HG03095 (cell line): ENCODE measurements around the gene AMH.

Experiments used
- ATAC-seq: cut with Tn5 transposase; IDR thresholded peaks from one replicate; pipeline ENCODE4 v1.9.1; 2021; ENCODE audit warnings: moderate library complexity; ENCODE audit not compliant: unreplicated experiment

AMH gene

DNA sequence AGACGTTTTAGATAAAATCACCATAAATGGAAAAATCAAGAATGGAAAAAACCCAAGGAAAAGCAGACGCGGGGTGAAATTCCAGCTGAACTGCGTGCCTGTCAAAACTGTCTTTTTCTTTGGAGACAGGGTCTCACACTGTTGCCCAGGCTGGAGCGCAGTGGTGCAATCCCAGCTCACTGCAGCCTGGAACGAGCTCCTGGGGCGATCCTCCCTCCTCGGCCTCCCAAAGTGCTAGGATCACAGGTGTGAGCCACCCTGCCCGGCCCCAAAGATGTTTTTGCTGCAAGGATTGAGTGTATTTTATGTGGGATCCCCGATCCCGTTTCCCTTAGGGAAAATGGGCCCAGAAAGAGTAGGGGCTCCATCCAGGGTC lies 33.7 kb downstream of the AMH start:
- ATAC-seq, result no peak

DNA sequence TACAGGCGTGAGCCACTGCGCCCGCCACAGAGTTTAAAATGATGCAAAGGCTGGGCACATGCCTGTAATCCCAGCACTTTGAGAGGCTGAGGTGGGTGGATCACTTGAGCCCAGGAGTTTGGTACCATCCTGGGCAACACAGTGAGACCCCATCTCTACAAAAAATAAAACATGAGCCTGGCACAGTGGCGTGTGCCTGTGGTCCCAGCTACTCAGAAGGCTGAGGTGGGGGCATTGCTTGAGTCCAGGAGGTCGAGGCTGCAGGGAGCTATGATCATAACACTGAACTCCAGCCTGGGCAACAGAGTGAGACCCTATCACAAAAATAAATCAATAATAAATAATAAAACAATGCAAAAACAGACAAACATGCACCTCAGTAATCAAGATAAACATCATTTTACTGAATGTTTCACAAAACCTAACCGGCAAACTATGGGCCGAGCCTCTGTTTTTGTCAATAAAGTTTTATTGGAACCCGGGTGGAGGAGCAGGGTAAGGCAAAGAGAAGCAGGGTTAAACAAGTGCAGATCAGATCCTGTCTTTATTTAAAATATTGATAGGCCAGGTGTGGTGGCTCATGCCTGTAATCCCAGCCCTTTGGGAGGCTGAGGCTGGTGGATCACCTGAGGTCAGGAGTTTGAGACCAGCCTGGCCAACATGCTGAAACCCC lies 34.8 kb downstream of the AMH start:
- no peak for ATAC-seq

DNA sequence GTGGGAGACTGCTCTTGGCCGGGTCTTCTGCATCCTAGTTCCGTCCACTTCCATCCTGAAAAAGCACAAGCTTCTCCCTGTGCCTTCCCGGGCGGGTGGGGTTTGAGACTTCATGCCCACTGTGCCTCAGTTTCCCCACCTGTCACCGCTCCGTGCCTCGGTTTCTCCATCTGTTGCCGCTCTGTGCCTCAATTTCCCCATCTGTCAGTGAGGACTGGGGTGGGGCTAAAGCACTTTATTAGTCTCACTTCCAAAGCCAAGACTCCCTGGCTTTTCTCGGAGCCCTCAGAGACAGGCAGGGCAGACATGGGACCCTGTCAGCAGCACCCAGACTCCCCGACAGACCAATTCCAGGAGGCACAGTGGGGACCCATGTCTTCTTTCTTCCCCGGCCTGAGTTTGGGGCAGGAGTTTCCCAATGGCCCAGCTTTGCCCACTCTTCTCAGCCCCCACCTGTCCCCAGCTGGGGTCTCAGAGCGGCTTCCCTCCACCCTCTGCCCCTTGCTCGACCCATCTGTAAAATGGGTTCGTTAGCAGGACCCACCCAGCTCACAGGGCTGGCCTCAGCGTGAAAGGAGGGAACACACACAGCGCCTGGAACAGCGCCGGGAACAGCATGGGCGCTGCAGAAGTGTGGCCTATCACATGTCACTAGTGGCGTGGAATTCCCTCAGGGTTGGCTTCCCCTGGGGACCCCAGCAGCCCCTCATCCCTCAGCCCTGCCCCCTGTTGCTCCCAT lies 37.4 kb downstream of the AMH start:
- ATAC-seq, result no peak

DNA sequence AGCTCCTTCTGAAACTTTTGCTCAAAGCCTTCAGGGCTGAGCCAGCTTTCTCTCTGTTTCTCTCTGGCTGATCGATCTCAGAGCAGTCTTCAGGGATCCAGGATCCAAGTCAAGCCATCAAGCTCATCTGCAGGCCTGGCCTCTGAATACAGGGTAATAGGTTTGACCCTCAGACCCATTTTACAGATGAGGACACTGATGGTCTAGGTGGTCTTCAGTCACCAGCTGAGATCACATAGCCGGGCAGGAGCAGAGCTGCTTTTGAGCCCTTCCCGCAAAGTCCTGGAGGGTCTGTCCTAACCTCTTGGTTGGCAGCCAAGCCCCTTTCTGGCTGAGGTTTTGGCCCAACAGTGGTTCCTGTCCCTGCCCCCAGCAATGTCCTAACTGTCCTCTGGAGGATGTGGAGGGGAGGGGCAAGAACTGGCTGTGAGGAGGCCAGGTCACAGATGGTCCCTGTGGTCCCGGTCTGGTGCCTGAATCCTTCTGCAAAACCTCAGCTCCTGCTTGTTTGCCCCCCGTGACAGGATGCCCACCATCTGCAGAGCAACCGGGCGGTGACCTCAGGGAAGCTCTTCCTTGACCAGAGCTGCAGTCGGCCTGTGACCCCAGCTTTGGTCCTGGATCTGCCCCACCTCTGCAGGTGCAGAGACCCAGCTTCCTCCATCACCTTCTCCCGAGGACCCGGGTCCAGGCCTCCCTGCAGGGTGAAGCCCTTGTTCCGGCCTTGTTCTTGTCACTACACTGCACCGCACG lies 38.6 kb downstream of the AMH start:
- ATAC-seq, result no peak

DNA sequence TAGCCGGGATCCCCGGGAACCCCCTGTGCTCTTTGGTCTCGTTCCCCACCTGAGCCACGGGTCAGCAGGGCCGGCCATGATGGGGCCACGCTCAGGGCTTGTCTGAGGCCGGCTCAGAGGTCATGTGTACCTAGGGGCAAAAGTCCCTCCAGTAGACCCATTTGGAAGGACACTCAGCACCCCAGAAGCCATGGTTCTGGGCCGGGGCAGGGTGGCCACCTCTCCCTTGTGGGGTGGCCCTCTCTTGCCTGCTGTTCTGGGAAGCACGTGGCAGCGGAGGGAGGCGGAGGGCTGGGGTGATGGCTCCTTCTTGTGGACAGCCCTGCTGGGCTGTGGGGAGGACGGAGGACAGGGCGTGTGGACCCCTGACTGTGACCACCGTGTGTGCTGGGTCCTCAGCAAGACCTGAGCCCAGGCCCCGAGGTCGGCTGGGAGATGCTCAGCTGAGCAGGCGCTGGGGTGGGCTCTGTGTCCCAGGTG lies 39.3 kb downstream of the AMH start:
- no peak for ATAC-seq

DNA sequence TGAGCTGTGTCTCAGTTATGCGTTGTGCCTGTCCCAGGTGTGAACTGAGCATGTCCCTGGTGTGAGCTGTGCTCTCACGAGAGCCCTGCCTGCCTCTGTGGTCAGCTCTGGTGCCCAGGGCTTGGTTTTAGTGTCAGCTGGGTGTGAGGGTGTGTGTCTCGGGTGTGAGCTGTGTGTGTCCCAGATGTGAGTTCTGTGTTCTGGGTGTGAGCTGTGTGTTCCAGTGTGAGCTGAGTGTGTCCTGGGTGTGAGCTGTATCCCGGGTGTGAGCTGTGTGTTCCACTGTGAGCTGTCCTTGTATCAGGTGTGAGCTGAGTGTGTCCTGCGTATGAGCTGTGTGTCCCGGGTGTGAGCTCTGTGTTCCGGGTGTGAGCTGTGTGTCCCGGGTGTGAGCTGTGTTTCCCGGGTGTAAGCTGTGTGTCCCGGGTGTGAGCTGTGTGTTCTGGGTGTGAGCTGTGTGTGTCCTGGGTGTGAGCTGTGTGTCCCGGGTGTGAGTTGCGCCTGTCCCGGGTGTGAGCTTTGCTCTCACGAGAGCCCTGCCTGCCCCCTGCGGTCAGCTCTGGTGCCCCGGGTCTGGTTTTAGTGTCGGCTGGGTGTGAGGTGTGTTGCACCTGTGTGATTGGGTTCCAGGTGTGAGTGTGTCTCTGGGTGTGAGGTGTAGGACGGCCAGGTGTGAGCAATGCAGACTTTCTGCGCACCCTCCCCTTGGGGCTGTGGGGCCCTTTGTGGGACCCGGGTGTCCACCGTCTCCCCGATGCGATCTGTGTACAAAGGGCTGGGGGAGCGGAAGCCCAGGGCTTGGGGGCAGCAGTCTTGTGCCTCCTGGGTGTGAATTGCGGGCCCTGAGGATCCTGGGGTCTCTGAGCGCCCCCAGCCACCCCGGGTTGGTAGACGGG lies 39.9 kb downstream of the AMH start:
- ATAC-seq, result no peak

DNA sequence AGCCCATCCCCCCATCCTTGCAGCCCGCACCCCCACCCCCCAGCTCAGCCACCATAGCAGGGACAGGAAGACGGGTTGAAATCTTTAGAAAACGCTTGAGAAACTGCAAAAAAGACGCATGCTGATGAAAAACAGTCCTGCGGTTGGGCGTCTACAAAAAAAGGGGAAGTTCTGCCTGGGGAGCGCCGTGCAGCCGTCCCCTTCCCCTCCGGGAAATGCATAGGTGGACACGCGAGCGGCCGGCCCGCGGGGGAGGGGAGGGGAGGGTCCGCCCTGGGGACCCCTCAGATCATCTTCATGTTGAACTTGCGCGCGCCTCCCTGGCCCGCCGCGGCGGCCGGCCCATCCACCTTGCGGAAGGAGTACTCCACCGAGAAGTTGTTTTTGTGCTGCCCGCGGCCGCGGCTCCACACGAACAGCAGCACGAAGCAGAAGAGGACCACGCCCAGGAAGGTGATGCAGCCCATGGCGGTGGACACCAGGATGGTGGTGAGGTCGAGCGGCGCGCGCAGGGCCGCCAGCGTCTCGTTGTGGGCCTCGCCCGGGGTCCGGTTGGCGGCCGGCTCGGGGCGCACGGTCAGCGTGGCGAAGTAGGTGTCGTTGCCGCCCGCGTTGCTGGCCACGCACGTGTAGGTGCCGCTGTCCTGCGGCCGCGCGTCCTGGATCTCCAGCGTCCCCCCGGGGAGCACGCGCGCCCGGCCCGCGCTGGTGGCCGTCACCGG lies 40.8 kb downstream of the AMH start:
- ATAC-seq, result no peak

DNA sequence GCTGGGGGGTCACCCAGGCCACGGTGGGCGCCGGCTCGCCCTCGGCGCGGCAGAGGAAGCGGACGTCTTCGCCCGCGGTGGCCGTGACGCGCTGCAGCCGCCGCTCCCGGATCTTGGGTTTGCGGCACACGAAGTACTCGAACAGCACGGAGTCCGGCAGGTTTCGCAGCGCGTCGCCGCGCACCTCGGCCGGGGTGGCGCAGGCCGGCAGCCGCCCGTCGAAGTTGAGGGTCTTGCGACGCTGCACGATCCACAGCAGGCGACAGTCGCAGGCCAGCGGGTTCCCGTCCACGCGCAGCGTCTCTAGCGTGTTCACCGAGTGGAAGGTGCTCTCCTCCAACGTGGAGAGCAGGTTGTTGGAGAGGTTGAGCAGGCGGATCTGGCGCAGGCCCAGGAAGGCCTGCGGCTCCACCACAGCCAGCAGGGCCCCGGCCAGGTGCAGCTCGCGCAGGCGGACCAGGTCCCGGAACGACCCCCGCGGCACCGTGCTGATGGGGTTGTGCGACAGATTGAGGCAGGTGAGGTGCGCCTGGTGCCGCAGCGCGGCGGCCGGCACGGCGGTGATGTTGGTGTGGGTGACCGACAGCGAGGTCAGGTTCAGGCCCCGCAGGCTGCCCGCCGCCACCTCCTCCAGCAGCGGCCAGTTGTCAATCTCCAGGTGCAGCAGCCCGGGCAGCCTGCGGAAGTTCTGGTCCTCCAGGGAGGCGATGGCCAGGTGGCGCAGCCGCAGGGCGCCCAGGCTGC lies 41.5 kb downstream of the AMH start:
- ATAC-seq, result no peak

DNA sequence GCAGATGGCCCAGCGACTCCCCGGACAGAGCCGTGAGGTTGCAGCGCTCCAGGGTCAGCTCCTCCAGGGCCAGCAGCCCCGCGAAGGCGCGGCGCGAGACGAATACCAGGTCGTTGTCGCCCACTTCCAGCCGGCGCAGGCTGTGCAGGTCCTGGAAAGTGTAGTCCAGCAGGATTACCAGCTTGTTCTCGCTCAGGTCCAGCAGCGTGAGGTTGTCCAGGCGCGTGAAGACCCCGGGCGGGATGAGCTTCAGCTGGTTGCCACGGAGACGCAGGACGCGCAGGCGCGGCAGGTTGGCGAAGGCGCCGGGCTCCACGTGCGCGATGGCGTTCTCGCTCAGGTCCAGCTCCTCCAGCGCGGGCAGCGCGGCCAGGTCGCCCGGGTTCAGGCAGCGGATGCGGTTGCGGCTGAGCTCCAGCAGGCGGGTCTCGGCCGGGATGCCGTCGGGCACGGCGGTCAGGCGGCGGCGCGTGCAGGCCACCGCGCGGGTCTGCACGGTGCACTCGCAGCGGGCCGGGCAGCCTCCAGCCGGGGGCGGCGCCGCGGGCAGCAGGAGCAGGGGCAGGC lies 42.1 kb downstream of the AMH start:
- ATAC-seq, result no peak

DNA sequence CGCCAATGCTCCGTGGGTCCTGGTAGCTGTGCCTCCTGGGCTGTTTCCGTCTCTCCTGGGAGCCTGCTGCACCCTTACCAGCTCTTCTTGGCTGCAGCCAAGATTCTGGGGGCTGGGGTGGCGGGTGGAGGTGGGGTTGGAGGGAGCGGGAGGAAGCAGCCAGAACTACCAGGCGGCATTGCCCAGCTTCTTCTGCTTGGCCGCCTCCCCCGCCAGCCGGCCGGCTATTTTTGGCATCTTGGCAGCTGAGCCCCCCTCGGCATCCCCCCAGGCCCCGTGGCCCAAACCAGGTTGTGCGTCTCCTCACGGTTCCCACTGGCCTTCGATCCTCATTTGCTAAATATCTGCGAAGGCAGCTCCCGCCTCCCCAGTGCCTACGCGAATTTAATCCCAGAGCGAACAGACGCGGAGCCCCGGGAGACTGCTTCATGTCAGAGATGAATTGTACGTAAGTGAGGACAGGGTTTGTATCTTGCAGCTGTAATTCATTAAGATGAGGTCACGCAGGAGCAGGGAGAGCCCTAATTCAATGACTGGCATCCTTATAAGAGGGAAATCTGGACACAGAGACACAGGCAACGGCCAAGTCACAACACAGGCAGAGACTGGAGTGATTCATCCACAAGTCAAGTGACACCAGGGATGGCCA lies 45.7 kb downstream of the AMH start:
- ATAC-seq, result no peak

DNA sequence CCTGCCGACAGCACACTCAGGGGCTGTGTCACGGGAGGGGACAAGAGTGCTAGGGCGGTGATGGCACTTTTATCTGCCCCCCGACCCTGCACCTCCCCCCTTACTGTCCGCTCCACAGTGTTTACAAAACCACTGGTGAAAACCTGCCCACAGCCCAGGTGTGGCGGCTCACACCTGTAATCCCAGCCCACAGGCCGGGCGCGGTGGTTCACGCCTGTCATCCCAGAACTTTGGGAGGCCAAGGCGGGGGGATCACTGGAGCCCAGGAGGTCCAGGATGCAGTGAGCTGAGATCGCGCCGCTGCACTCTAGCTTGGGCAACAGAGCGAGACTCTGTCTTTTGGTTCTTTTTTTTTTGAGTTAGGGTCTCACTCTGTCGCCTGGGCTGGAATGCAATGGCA lies 47.0 kb downstream of the AMH start:
- ATAC-seq, result no peak

DNA sequence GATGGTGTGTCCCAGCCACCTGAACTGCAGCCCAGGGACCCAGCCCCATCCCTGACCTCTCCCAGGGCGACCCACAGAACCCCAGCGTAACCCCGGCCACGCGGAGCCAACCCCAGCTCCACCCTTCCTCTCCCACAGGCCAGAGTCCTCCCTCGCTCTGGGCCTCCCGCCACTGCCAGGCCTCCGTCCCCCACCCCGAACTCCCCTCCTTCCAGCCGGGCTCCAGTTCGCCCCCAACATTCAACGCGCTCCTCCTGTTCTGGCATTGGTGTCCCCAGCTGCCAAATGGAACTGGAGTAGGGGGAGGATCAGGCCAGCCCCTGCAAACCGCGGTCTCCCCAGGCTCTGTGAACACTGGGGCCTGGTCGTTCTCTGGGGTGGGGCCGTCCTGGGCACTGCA lies 51.4 kb downstream of the AMH start:
- ATAC-seq, result no peak
